ENCODE measurements around the gene UNC80. TPM values are rescaled to one million over a fixed set of nuclear protein-coding genes. Genes with fewer than 3 reads are reported as not detected.
A peak's percentile ranks its signal among the peaks of the same experiment; 100 is the strongest.

The UNC80 gene
- total and polyA plus RNA-seq, 2 of the 13 experiments (the other 11 are each of a cell fraction or from before 2014, with no cell fraction given): not detected

DNA sequence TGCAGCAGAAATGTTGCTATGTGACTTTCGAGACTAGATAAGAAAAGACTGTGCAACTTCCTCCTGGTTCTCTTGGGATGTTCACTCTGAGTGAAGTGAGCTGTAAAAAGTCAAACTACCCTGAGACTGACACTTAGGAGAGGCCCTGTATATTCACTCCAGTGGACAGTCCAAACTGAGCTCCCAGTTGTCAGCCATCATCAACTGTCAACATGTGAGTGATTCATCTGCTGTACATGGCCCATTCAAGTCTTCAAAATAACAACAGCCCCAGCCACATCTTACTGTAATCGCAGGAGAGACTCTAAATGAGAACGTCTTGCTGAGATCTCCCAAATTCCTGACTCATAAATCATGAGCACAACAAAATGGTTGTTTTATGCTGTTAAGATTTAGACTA, 8.5 kb upstream of the UNC80 start (continued):
- TF ChIP-seq HNRNPUL1 (IDR thresholded peaks at IDR 0.05; ENCODE audit: low read depth, low read length) (no peak), KDM5A (IDR thresholded peaks at IDR 0.05; ENCODE audit: borderline replicate concordance, low read length) (no peak), ZNF772 (CRISPR knock-in tag; IDR thresholded peaks at IDR 0.05) (no peak), ZNF383 (CRISPR knock-in tag; IDR thresholded peaks at IDR 0.05; ENCODE audit: borderline replicate concordance) (no peak), ZNF292 (CRISPR knock-in tag; IDR thresholded peaks at IDR 0.05; ENCODE audit: borderline replicate concordance, low read depth) (no peak), KMT2B (CRISPR knock-in tag; IDR thresholded peaks at IDR 0.05) (no peak), MLLT10 (CRISPR knock-in tag; IDR thresholded peaks at IDR 0.05) (no peak)

DNA sequence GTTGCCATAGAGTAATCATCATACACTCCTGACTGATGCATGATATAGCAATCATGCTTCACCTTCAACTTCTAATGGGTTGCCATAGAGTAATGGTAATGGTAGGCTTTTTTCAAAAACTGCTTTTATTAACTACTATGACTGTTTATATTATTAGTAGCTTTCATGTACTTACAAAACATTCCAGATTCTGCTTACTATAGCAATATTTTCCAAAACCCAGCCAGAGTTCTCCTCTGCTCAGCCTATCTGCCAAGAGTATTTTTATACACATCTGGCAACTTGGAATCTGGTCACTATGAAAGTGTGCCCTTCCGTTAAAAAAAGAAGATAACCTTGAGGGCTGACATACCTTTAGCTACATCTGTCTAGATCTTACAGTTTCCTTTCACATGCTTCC, 5.0 kb upstream of the UNC80 start:
- in situ Hi-C loops (cut with HindIII; ENCODE audit: extremely low pct_ligation_motif_present, low pct_unique_long_range_greater_than_20kb): no loop called here
- H3K4me2 ChIP-seq (ENCODE audit: low read depth, low read length): no peak overlapping the region
- H3K27ac ChIP-seq (ENCODE audit: extremely low read length, insufficient read depth, low read length): no peak overlapping the region
- POLR2A ChIA-PET: no interaction called here
- TF ChIP-seq PCBP1 (IDR thresholded peaks at IDR 0.05; ENCODE audit: borderline replicate concordance, low read depth, low read length): no peak
- peak; percentile 81 to 92 for TF ChIP-seq MAFK (conservative IDR thresholded peaks at IDR 0.05 in 1 of 2, IDR thresholded peaks at IDR 0.05 in 1 of 2; ENCODE audit: low read length in 2 of 2)
- peak; percentile 85 for TF ChIP-seq MAFF (IDR thresholded peaks at IDR 0.05; ENCODE audit: low read depth, low read length)
- BruUV-seq (replicated peaks): no TSS peak
- H3K36me3 ChIP-seq (replicated peaks in 1 of 2; ENCODE audit: control insufficient read depth in 1 of 2, insufficient read depth in 2 of 2, low read length in 2 of 2): no peaks in the 10 kb centered on the region
- CTCF ChIA-PET (ENCODE audit: low intra/inter-chr PET ratio, low total read pairs): no interaction called here
- DNase-seq (ENCODE audit: low spot score) (no peak), FAIRE-seq (no peak), ATAC-seq (no peak)
- no peaks in the 10 kb centered on the region for H3K27me3 ChIP-seq (ENCODE audit: control insufficient read depth in 1 of 2, insufficient read depth in 2 of 2, low read length in 2 of 2)
- no peak overlapping the region for H2AFZ ChIP-seq (ENCODE audit: low read length)
- WGBS (ENCODE audit: low lambda C conversion rate): 0% methylated on average over 1 of the region's 1 CpG
- H3K4me1 ChIP-seq (ENCODE audit: insufficient read depth, low read length): no peaks in the 10 kb centered on the region
- intact Hi-C loops (cut with micrococcal nuclease; ENCODE audit: unreplicated experiment): no loop called here
- no peaks in the 10 kb centered on the region for H4K20me1 ChIP-seq (ENCODE audit: insufficient read depth, low read length)
- H3K4me3 ChIP-seq (replicated peaks in 1 of 3; ENCODE audit: insufficient read depth in 1 of 3, low read depth in 2 of 3, low read length in 3 of 3): no peak overlapping the region
- H3K79me2 ChIP-seq (ENCODE audit: insufficient read depth, low read length): no peaks in the 10 kb centered on the region
- H3K9ac ChIP-seq (ENCODE audit: insufficient read depth, low read depth, low read length): no peak overlapping the region
- H3K9me3 ChIP-seq (ENCODE audit: low read length): no peaks in the 10 kb centered on the region
